CD4-positive, alpha-beta memory T cell (primary cell): ENCODE data around the gene ZFHX3. TPM values are rescaled to one million over a fixed set of nuclear protein-coding genes. Genes with fewer than 3 reads are reported as not detected.

Experiments used
- CTCF ChIA-PET: fragments of 350-600 bp; sonication (Branson Sonifier 250); formaldehyde crosslinking; loops from one replicate; lab custom pipeline; 2021; ENCODE audit warnings: inconsistent platforms; ENCODE audit not compliant: partially characterized antibody; lab: Charles Lee
- POLR2A ChIA-PET: fragments of 350-600 bp; sonication (Branson Sonifier 250); formaldehyde crosslinking; loops from one replicate; lab custom pipeline; 2021; ENCODE audit not compliant: partially characterized antibody; lab: Charles Lee
- DNase-seq, 5 donors: peaks; one replicate each; pipeline versions ENCODE4 v3.0.0 to v3.0.0-alpha.2; 2020 to 2022; ENCODE audit warnings: mixed read lengths in 1 of 5
- H3K27ac ChIP-seq: one replicate; pipeline ENCODE4 v1.7.0; 2013; ENCODE audit warnings: low read depth, low read length
- H3K27me3 ChIP-seq: 2 replicates; pipeline ENCODE4 v1.7.0; 2013; ENCODE audit warnings: mild to moderate bottlenecking, low read length, moderate library complexity; ENCODE audit not compliant: insufficient read depth
- H3K36me3 ChIP-seq: 2 replicates; pipeline ENCODE4 v1.7.0; 2013; ENCODE audit warnings: mild to moderate bottlenecking, low read length, moderate library complexity; ENCODE audit not compliant: insufficient read depth
- H3K4me1 ChIP-seq: 2 replicates; pipeline ENCODE4 v1.7.0; 2013; ENCODE audit warnings: mild to moderate bottlenecking, low read length, moderate library complexity; ENCODE audit not compliant: insufficient read depth
- H3K4me3 ChIP-seq, 2 donors: one replicate each; pipeline ENCODE4 v1.7.0; 2013; ENCODE audit warnings: low read length in 2 of 2, mild to moderate bottlenecking in 1 of 2
- H3K9me3 ChIP-seq, 2 donors: one replicate each; pipeline ENCODE4 v1.7.0; 2013; ENCODE audit warnings: low read length in 2 of 2, control low read depth in 1 of 2; ENCODE audit not compliant: control insufficient read depth in 1 of 2
- H3K27ac Mint-ChIP-seq, 7 donors: one replicate each; pipeline ENCODE4 v1.8.0; 2020 to 2021; ENCODE audit warnings: mixed read lengths in 7 of 7, mild to moderate bottlenecking in 6 of 7, inconsistent platforms in 3 of 7, moderate library complexity in 3 of 7
- H3K27me3 Mint-ChIP-seq, 2 donors: one replicate each; pipeline ENCODE4 v1.8.0; 2020 to 2021; ENCODE audit warnings: mixed read lengths in 2 of 2
- H3K36me3 Mint-ChIP-seq, 2 donors: one replicate each; pipeline ENCODE4 v1.8.0; 2020 to 2021; ENCODE audit warnings: mixed read lengths in 2 of 2, inconsistent platforms in 1 of 2, mild to moderate bottlenecking in 1 of 2
- H3K4me1 Mint-ChIP-seq, 4 donors: one replicate each; pipeline ENCODE4 v1.8.0; 2020 to 2021; ENCODE audit warnings: mixed read lengths in 4 of 4, mild to moderate bottlenecking in 1 of 4
- H3K4me3 Mint-ChIP-seq, 8 donors: one replicate each; pipeline ENCODE4 v1.8.0; 2020 to 2021; ENCODE audit warnings: mixed read lengths in 8 of 8, mild to moderate bottlenecking in 7 of 8, moderate library complexity in 6 of 8, inconsistent platforms in 3 of 8
- H3K9me3 Mint-ChIP-seq, 8 donors: one replicate each; pipeline ENCODE4 v1.8.0; 2020 to 2021; ENCODE audit warnings: mixed read lengths in 8 of 8, mild to moderate bottlenecking in 5 of 8, inconsistent platforms in 3 of 8, moderate library complexity in 1 of 8
- intact Hi-C: fragments of 100-400 bp; cut with micrococcal nuclease; formaldehyde crosslinking; loops from one replicate; pipeline ENCODE4 v1.15.1; 2023
- polyA plus RNA-seq, 2 donors: library from polyadenylated mRNA; unstranded; fragments of 300-500 nt; fragmentation: Illumina TruSeq; gene quantifications; one replicate each; pipeline ENCODE4 v1.2.3, GENCODE V29; 2021
- total RNA-seq, 2 experiments: library from RNA; stranded (reverse); gene quantifications; one replicate each; pipeline ENCODE4 v1.2.3, GENCODE V29; 2021

The ZFHX3 gene
- total and polyA plus RNA-seq, 4 experiments from 2014 or later, result 0.01 to 0.99 (median 0.36) TPM

DNA sequence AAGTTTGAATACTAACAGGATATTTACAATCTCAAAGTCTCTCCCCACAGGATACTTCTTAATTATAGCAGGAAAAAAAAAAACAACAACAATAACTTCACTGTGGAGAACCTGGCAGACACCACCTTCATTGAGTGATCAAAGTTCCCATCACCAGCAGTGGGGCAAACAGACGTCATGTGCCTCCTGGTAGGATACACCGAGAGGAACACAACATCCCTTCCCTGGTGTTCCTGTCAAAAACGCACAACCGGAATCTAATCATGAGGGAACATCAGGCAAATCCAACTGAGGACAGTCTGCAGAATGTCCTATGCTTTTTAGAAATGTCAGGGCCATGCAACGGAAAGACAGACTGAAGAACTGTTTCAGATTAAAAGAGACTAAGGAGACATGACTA, 80.0 kb downstream of the ZFHX3 start:
- Mint-ChIP-seq H3K36me3 (no peaks in the 10 kb centered on the region), H3K9me3 (peaks cover 0 to 3% (median 0%) of the 10 kb centered on the region in 8 donors), H3K27ac (no peak overlapping the region), H3K4me3 (no peak overlapping the region), H3K27me3 (peaks cover 0 to 2% of the 10 kb centered on the region in 2 donors), H3K4me1 (peaks cover 0 to 3% (median 0%) of the 10 kb centered on the region in 4 donors)
- Histone ChIP-seq H3K36me3 (no peaks in the 10 kb centered on the region), H3K9me3 (no peaks in the 10 kb centered on the region), H3K4me1 (no peaks in the 10 kb centered on the region), H3K27me3 (no peaks in the 10 kb centered on the region), H3K27ac (no peak overlapping the region), H3K4me3 (no peak overlapping the region)
- intact Hi-C loops, result no loop called here
- ChIA-PET POLR2A (no interaction called here), CTCF (no interaction called here)
- DNase-seq, result no peak

DNA sequence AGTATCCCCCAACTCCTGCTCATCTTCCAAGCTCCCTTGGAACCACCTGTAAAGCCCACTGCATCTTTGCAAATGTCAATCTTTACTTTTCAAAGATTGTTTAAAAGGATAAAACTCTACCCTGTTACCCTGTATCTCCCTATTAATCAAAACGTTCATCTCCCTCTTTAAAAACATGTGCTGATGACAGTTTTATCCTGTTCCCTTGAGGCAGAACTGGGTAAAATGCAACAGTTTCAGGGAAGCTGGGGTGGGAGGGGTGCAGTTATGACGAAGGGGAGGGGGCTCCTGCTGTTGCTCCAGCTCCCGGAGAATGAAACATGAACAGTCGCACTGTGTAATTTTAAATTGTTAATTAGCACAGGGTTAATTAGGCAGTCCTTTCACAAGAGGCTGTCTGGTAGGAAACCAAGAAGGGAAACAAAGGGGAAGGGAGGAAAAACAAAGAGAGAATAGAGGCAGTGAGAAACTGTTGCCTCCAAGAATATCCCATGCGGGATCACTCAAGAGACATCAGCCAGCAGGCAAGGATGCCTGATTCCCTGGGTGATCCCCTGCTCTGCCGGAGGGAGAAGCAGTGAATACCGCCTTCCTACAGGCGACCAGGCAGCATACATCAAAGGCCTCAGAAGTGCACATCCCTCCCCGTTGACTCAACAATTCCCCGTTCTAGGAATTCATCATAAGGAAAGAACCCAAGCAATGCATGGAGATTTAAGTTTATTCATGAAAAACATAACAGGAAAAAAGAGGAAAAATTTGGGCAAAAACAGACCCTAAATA, 84.2 kb downstream of the ZFHX3 start:
- Mint-ChIP-seq H3K4me1 (peaks cover 0 to 3% (median 0%) of the 10 kb centered on the region in 4 donors), H3K36me3 (no peaks in the 10 kb centered on the region), H3K27ac (no peak overlapping the region), H3K4me3 (no peak overlapping the region), H3K9me3 (peaks cover 0 to 5% (median 0%) of the 10 kb centered on the region in 8 donors), H3K27me3 (peaks cover 0 to 2% of the 10 kb centered on the region in 2 donors)
- Histone ChIP-seq H3K27me3 (no peaks in the 10 kb centered on the region), H3K27ac (no peak overlapping the region), H3K4me3 (no peak overlapping the region), H3K9me3 (no peaks in the 10 kb centered on the region), H3K36me3 (no peaks in the 10 kb centered on the region), H3K4me1 (no peaks in the 10 kb centered on the region)
- DNase-seq, result no peak
- intact Hi-C loops, result no loop called here
- CTCF ChIA-PET, result no interaction called here
- POLR2A ChIA-PET, result no interaction called here

DNA sequence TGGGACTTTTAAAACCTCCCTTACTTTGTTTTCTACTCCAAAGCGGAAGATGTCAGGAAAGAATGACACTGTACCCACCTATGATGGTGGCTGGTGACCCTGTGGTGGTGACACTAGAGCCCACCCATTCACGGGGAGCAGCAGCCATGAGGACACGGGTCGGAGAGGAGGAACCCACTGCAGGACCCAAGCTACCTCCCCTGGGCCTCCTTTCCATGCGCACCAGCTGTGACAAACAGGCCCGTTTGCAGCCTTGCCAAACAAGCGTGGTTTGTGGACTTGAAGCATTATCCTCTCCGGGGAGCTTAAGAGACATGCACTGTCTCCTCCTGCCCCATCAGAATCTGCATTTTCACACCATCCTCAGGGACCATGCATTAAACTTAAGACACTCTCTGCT, 85.6 kb downstream of the ZFHX3 start:
- Mint-ChIP-seq H3K4me1 (peaks cover 0 to 3% (median 0%) of the 10 kb centered on the region in 4 donors), H3K9me3 (peaks cover 0 to 5% (median 0%) of the 10 kb centered on the region in 8 donors), H3K27me3 (peaks cover 0 to 2% of the 10 kb centered on the region in 2 donors), H3K27ac (no peak overlapping the region), H3K36me3 (no peaks in the 10 kb centered on the region), H3K4me3 (no peak overlapping the region)
- Histone ChIP-seq H3K27me3 (no peaks in the 10 kb centered on the region), H3K27ac (no peak overlapping the region), H3K4me3 (no peak overlapping the region), H3K36me3 (no peaks in the 10 kb centered on the region), H3K4me1 (no peaks in the 10 kb centered on the region), H3K9me3 (no peaks in the 10 kb centered on the region)
- no peak for DNase-seq
- intact Hi-C loops, result no loop called here
- ChIA-PET POLR2A (no interaction called here), CTCF (no interaction called here)

DNA sequence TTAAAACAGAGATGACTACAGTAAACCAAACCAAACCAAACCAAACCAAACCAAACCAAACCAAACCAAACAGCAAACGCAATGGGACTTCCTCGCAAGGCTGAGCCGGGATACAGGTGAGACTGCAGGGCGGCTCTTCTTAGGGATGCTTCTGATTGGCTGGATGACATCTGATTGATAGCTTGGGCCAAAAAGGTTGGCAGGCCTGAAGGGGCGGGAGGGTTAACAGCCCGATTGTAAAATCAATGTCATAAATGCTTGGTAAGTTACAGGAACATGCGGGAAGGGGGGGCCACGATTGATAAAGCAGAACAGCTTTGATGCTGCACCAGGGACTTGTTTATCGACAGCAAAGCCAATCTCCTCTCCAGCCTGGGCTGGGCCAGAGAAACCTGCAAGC, 86.1 kb downstream of the ZFHX3 start:
- H3K27me3 Mint-ChIP-seq, result peaks cover 0 to 2% of the 10 kb centered on the region in 2 donors
- H3K36me3 ChIP-seq, result no peaks in the 10 kb centered on the region
- no peaks in the 10 kb centered on the region for H3K36me3 Mint-ChIP-seq
- no peaks in the 10 kb centered on the region for H3K9me3 ChIP-seq
- no peak for DNase-seq
- POLR2A ChIA-PET, result no interaction called here
- H3K4me1 Mint-ChIP-seq, result no peaks in the 10 kb centered on the region
- no peak overlapping the region for H3K4me3 Mint-ChIP-seq
- H3K27ac ChIP-seq, result no peak overlapping the region
- H3K4me3 ChIP-seq, result no peak overlapping the region
- H3K27me3 ChIP-seq, result no peaks in the 10 kb centered on the region
- intact Hi-C loops, result no loop called here
- H3K9me3 Mint-ChIP-seq, result peaks cover 0 to 4% (median 0%) of the 10 kb centered on the region in 8 donors
- no peak overlapping the region for H3K27ac Mint-ChIP-seq
- H3K4me1 ChIP-seq, result no peaks in the 10 kb centered on the region
- CTCF ChIA-PET, result no interaction called here

DNA sequence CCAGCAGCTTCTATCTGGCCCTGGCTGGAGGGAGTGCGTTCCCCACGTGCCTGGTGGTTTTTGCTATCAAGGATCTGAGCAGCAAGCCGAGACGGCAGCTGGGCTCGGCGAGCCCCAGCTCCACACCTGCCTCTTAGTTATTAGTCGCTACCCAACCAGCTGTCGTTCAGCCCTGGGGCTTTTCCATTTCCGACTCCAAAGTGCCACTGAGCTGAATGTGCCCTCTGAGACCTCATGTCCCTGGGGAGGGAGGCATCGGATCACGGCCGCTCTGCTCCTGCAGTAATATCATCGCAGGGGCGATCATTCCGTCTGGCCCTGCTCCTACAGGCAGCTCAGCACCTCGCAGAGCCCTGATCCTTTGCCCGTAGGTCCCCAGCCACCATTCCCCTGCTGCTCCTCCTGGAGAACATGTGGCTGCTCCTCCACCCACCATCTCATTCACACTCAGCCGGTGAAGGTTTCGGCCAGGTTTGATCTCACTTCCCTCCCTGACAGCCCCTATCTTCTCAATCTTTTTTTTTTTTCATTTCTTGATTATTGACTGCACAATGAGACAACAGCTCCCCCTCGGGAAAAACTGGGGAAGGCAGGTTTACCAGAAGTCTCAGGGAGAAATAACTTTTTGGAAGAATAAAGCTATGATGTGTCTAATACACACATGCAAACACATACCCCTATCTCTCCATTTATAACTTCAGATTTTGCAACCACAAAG, 86.7 kb downstream of the ZFHX3 start:
- Histone ChIP-seq H3K4me1 (no peaks in the 10 kb centered on the region), H3K27me3 (no peaks in the 10 kb centered on the region), H3K9me3 (no peaks in the 10 kb centered on the region), H3K27ac (no peak overlapping the region), H3K36me3 (no peaks in the 10 kb centered on the region), H3K4me3 (no peak overlapping the region)
- intact Hi-C loops, result no loop called here
- ChIA-PET CTCF (no interaction called here), POLR2A (no interaction called here)
- Mint-ChIP-seq H3K27ac (no peak overlapping the region), H3K27me3 (peaks cover 0 to 3% of the 10 kb centered on the region in 2 donors), H3K4me1 (no peaks in the 10 kb centered on the region), H3K9me3 (peaks cover 0 to 4% (median 0%) of the 10 kb centered on the region in 8 donors), H3K36me3 (no peaks in the 10 kb centered on the region), H3K4me3 (no peak overlapping the region)
- no peak for DNase-seq

DNA sequence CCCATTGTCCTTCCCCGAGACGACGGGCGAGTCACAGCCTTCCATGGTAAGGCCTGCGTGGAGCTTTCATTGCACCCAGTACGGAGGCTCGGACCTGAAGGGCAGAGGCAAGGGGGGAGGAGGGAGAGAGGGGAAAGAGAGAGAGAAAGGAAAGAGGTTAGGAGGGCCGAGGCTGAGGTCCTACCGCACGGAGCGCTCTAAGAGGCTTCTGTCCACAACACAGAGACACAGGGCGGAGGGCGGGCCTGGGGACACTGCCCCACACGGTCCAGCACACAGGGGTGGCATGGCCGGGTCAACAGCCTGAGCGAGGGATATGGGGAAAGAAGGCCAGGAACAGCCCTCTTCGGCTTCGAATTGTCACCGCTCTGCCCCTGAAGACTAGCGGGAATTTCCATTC, 87.8 kb downstream of the ZFHX3 start:
- no peak for DNase-seq
- Histone ChIP-seq H3K27ac (no peak overlapping the region), H3K36me3 (no peaks in the 10 kb centered on the region), H3K27me3 (no peaks in the 10 kb centered on the region), H3K4me3 (no peak overlapping the region), H3K9me3 (no peaks in the 10 kb centered on the region), H3K4me1 (no peaks in the 10 kb centered on the region)
- ChIA-PET POLR2A (no interaction called here), CTCF (no interaction called here)
- intact Hi-C loops, result no loop called here
- no peak overlapping the region for H3K4me3 Mint-ChIP-seq
- peaks cover 0 to 3% of the 10 kb centered on the region in 2 donors for H3K27me3 Mint-ChIP-seq
- peaks cover 0 to 4% (median 0%) of the 10 kb centered on the region in 8 donors for H3K9me3 Mint-ChIP-seq
- no peaks in the 10 kb centered on the region for H3K36me3 Mint-ChIP-seq
- H3K4me1 Mint-ChIP-seq, result no peaks in the 10 kb centered on the region
- H3K27ac Mint-ChIP-seq, result no peak overlapping the region

DNA sequence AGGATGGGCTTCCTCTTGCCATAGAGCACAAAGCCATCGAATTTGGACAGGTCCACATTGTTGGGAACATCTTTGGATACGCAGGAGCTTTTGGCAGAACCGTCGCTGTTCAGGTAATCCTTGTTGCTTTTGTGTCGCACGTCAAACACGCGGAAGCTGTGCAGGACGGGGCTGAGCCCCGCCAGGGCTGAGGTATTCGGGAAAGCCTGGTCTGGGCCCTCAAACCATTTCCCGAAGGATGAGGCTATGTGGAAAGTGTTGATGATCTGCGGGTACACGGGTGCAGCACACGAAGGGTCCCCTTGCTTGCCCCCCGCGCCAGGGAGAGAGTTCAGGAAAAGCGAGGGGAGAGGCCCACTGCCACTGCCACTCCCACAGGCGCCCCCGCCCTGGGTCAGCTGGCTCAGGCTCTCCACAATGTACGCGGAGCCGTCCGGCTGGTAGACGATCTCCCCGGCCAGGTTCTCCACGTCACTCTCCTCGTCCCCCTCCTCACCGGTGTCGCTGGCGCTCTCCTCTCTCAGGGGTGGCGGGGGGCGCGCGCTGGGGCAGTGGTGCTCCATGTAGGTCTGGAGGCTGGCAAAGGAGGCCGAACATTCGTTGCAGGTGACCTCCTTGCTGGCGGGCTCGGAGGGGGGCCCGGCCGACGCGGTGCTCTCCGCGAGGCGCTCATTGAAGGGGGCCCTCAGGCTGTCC, 88.5 kb downstream of the ZFHX3 start:
- POLR2A ChIA-PET, result no interaction called here
- no peak overlapping the region for H3K4me3 Mint-ChIP-seq
- H3K9me3 Mint-ChIP-seq, result peaks cover 0 to 4% (median 0%) of the 10 kb centered on the region in 8 donors

More for the DNA sequence above, 88.5 kb downstream of the ZFHX3 start:
- Histone ChIP-seq H3K9me3 (no peaks in the 10 kb centered on the region), H3K4me1 (no peaks in the 10 kb centered on the region), H3K4me3 (no peak overlapping the region), H3K27ac (no peak overlapping the region), H3K36me3 (no peaks in the 10 kb centered on the region), H3K27me3 (no peaks in the 10 kb centered on the region)
- peaks cover 0 to 3% of the 10 kb centered on the region in 2 donors for H3K27me3 Mint-ChIP-seq
- CTCF ChIA-PET, result no interaction called here
- no peak for DNase-seq
- intact Hi-C loops, result no loop called here
- H3K4me1 Mint-ChIP-seq, result no peaks in the 10 kb centered on the region
- no peaks in the 10 kb centered on the region for H3K36me3 Mint-ChIP-seq
- H3K27ac Mint-ChIP-seq, result no peak overlapping the region
